PC-9 (cell line): Measurements from ENCODE around the gene LRRC34.

Experiments
- EZH2 ChIP-seq: fragments of 200-600 bp; sonication (generic); IDR thresholded peaks from 2 replicates; pipeline ENCODE4 v1.8.0; 2017; ENCODE audit warnings: antibody characterized with exemption, low read depth
- TF ChIP-seq, protein P1 (sequence below): fragments of 200-600 bp; sonication (generic); conservative IDR thresholded peaks from 2 replicates; pipeline ENCODE4 v1.6.1; 2017; ENCODE audit warnings: mixed run types, antibody characterized with exemption, mild to moderate bottlenecking, moderate library complexity

GRCh38 chr3:169841171-169841570 is 28.5 kb upstream of the LRRC34 start:
- TF ChIP-seq, protein P1, sequence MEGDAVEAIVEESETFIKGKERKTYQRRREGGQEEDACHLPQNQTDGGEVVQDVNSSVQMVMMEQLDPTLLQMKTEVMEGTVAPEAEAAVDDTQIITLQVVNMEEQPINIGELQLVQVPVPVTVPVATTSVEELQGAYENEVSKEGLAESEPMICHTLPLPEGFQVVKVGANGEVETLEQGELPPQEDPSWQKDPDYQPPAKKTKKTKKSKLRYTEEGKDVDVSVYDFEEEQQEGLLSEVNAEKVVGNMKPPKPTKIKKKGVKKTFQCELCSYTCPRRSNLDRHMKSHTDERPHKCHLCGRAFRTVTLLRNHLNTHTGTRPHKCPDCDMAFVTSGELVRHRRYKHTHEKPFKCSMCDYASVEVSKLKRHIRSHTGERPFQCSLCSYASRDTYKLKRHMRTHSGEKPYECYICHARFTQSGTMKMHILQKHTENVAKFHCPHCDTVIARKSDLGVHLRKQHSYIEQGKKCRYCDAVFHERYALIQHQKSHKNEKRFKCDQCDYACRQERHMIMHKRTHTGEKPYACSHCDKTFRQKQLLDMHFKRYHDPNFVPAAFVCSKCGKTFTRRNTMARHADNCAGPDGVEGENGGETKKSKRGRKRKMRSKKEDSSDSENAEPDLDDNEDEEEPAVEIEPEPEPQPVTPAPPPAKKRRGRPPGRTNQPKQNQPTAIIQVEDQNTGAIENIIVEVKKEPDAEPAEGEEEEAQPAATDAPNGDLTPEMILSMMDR: no peak
- no peak for TF ChIP-seq EZH2
